SK-MEL-5 (cell line): ENCODE data around the gene PCDH15. TPM values are rescaled to one million over a fixed set of nuclear protein-coding genes. Genes with fewer than 3 reads are reported as not detected.

ENCODE experiments used
- DNase-seq: peaks from one replicate; pipeline ENCODE4 v3.0.0-alpha.2; 2016; ENCODE audit warnings: low read depth, low spot score
- in situ Hi-C: cut with HindIII; loops from 2 replicates; pipeline ENCODE4 v1.10.0; 2016; ENCODE audit warnings: low sequenced_read_pairs, high pct_unique_total_duplicates, low pct_unique_long_range_greater_than_20kb
- total RNA-seq: library from RNA; depleted of rRNA; stranded (reverse); fragments of >200 nt; shearing (Covaris generic); gene quantifications from 2 replicates; pipeline ENCODE4 v1.2.3, GENCODE V29; 2014

The PCDH15 gene
- total RNA-seq, 1 experiment from 2014 or later: 0.34 TPM

- DNase-seq: peak; percentile 50
- in situ Hi-C loops: no loop called here
Observed at GRCh38 chr10:54742416-54742815, 58.6 kb downstream of the PCDH15 start.

GRCh38 chr10:54728511-54728910, 72.5 kb downstream of the PCDH15 start:
- DNase-seq: no peak
- in situ Hi-C loops: no loop called here

- DNase-seq: no peak
- in situ Hi-C loops: no loop called here
Observed at GRCh38 chr10:54722075-54722474, 79.0 kb downstream of the PCDH15 start.

GRCh38 chr10:54710918-54711317, 90.1 kb downstream of the PCDH15 start:
- in situ Hi-C loops: no loop called here
- DNase-seq: no peak

- in situ Hi-C loops: no loop called here
- DNase-seq: no peak
Observed at GRCh38 chr10:54708591-54708990, 92.4 kb downstream of the PCDH15 start.

GRCh38 chr10:54708021-54708420, 93.0 kb downstream of the PCDH15 start:
- no peak for DNase-seq
- in situ Hi-C loops: no loop called here

- in situ Hi-C loops: no loop called here
- no peak for DNase-seq
Observed at GRCh38 chr10:54702583-54703485, 98.2 kb downstream of the PCDH15 start.

GRCh38 chr10:54691331-54691730, 109.7 kb downstream of the PCDH15 start:
- in situ Hi-C loops: no loop called here
- no peak for DNase-seq

- no peak for DNase-seq
- in situ Hi-C loops: no loop called here
Observed at GRCh38 chr10:54682554-54682953, 118.5 kb downstream of the PCDH15 start.

GRCh38 chr10:54681136-54681535, 119.9 kb downstream of the PCDH15 start:
- in situ Hi-C loops: no loop called here
- DNase-seq: no peak

- no peak for DNase-seq
- in situ Hi-C loops: no loop called here
Observed at GRCh38 chr10:54667136-54667535, 133.9 kb downstream of the PCDH15 start.

GRCh38 chr10:54666192-54666591, 134.8 kb downstream of the PCDH15 start:
- in situ Hi-C loops: no loop called here
- no peak for DNase-seq

- no peak for DNase-seq
- in situ Hi-C loops: no loop called here
Observed at GRCh38 chr10:54665095-54665494, 135.9 kb downstream of the PCDH15 start.

- in situ Hi-C loops: no loop called here
- DNase-seq: no peak
Observed at GRCh38 chr10:54660397-54660796, 140.6 kb downstream of the PCDH15 start.

GRCh38 chr10:54656643-54657042, 144.4 kb downstream of the PCDH15 start:
- in situ Hi-C loops: no loop called here
- no peak for DNase-seq

GRCh38 chr10:54653518-54653917, 147.5 kb downstream of the PCDH15 start:
- no peak for DNase-seq
- in situ Hi-C loops: no loop called here

- no peak for DNase-seq
- in situ Hi-C loops: no loop called here
Observed at GRCh38 chr10:54650547-54650946, 150.5 kb downstream of the PCDH15 start.

- in situ Hi-C loops: no loop called here
- DNase-seq: no peak
Observed at GRCh38 chr10:54622017-54622416, 179.0 kb downstream of the PCDH15 start.

GRCh38 chr10:54620352-54620751, 180.7 kb downstream of the PCDH15 start:
- DNase-seq: no peak
- in situ Hi-C loops: no loop called here
